NCI-H82 treated with DMSO at 0.1 percent for 48 hours (cell line): ENCODE data around the gene TAOK2.
"Not testable (repeated sequence)": the region's sequence is repeated elsewhere in the genome, so short reads cannot be mapped to it uniquely, and the experiment has no call there.

Source experiments
- DNase-seq: peaks from one replicate; lab custom pipeline; 2025; ENCODE audit not compliant: unreplicated experiment; lab: John Stamatoyannopoulos, UW

The TAOK2 gene

DNA sequence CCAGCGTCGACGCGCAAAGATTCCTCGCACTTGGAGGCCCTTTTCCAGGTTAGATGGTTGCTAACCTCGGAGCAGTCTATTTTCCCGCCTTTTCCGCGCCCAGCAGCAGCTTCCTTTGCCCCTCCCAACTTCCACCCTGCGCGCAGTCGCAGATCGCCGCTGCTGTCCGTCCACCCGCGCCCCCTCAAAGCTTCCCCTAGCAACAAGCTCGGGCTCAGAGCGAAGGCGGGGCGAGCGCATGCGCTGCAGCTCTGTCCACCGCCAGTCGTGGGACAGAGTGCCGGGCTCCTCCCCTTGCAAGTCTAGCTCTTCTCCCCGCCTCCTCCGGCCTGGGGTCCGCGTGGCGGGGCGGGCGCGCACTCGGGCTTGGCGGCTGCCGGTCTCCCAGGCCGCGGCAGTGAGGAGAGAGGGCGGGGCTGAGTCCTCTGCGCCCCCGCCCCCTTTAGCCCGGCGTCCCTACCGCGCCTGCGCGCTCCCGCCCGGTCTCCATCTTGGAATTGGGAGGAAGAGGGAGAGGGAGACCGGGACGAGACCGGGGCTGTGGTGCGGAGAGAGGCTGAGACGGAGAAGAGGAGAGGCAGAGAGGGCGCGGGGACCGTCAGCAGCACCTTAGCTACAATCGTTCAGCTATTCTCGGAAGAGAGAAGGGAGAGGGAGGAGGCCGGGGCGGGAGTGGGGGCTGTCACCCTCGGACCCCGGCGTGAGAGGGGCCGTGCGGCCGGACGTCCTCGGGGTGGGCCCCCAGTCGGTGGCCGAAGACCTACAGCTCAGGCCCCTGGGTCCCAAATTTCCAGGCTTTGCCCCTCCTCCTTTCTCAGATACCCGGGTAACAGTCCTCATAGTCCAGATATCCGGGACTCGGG, at the start of gene TAOK2:
Gene TAOK2, plus strand, starts transcription at position 485 of the 863 bp plus-strand sequence. CDS start 3,905 bp downstream, outside the sequence.
- DNase-seq = peak; percentile 92

DNA sequence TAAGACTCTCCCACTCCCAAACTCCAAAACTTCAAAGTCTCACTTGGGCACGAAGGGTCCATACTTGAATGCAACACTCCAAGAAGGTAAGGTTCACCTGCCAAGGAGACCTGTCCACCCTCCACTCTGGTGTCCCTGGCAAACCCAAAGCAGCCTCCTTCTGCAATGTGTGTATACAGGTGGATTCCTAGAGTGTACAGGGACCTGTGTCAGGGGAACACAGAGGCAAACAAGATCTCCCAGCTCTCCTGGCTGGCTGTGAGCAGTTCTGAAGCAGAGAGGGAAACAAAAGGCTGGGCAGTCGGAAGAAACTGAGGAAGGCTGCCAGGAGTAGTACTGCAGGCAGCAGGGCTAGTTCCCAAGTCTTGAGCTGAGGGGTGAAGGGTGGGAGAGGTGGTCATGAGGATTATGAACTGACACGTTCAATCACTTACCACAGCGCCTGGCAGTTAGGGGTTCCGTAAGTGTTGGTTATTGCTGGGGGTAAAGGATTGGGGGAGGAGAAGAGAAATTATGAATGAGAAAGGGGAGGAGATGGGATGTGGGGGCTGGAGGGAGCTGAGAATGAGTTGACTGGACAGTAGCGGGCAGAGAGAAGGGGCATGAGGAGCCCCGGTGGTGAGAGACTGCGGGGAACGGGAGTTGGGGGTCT, 48.4 kb upstream of the TAOK2 start:
- no peak for DNase-seq

DNA sequence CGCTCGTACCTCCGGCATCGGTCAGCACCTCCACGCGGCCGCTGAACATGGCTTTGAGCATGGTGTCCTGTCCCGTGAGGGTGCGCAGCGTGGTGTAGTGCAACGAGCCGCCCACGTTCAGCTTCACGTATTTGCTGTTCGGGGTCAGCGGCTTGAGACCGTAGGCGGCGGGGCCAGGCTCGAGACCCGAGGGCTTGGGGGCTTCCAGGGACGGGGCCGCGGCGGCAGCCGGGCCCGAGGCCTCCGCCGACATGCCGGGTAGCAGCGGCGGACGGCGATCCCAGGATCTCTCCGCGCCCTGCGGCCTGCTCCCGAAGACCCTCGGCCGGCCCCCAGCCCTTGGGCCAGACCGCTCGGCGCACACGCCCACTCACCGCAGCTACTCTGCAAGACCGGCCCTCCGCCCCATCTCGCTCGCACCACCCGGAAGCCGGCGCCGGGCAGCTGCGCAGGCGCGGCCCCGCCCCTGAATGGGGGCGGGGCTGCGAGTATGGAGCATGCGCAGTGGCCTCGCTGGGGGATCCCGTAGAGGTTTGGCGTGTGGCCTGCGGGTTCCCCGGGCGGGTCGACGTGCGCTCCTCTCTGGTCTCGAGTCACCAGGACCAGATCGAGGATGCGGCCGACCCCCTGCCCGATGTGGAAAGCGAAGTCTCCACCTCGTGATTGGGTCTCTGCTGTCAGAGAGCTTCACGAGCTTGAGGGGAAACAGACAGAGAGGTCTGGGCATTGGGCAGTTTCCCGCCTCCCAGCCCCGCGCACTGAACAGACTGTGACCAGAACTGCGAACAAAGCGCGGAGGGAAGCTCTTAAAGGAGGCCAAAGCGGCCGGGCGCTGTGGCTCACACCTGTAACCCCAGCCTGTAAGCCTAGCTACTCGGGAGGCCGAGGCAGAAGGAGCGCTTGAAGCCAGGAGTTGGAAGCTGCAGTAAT, 47.6 kb upstream of the TAOK2 start, which contains the start of gene KCTD13:
Gene KCTD13, minus strand, starts transcription at position 446 of the 930 bp plus-strand sequence. Its CDS starts 193 bp downstream, at position 253.
- peak; percentile 64 for DNase-seq

DNA sequence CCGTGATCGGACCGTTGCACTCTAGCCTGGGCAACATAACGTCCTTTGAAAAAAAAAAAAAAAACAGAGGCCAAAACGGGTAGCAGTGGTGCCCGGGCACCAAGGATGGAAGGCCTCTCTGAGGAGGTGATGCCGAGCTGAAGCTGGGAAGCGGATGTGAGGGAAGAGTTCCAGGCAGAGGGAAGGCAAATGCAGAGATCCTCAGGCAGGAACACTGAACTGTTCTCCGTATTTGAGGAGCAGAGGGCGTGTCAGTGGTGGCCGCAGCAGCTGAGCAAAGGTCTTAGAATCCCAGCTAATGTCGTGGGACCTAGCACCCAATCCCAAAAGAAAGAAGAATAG, 47.0 kb upstream of the TAOK2 start:
- no peak for DNase-seq

DNA sequence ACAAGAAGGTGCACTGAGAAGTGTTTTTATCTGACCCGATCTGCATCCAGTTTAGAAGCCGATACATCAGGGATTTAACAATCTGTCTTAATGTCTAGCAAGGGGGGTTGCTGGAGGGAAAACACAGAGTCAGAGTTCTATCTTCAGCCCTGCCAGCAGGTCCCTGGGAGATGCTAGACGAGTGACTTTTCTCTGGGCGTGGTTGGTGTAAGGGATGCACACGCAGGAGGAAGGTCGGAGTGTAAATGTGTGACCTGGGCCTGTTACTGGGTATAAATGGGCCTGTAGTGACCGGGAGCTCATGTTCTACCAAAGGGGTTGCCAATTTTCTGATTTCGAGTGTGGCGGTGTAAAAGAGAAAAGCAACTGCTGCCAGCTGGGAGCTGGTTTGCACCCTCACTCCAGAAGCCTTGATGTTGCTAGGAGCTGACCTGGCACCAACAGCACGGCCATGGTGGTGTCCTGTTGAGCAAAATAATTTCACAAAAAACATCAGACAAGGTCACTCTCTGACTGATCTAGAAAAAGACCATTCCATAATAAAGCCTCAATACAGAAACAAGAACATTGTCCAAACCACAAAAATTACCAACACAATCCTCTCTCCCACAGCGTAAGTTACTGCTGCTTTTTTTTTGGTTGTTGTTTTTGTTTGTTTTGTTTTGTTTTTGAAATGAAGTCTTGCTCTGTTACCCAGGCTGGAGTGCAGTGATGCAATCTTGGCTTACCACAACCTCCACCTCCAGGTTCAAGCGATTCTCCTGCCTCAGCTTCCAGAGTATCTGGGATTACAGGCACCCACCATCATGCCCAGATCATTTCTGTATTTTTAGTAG, 46.4 kb upstream of the TAOK2 start:
- DNase-seq = no peak

DNA sequence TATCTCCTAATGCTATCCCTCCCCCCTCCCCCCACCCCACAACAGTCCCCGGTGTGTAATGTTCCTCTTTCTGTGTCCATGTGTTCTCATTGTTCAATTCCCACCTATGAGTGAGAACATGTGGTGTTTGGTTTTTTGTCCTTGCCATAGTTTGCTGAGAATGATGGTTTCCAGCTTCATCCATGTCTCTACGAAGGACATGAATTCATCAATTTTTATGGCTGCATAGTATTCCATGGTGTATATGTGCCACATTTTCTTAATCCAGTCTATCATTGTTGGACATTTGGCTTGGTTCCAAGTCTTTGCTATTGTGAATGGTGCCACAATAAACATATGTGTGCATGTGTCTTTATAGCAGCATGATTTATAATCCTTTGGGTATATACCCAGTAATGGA, 41.9 kb upstream of the TAOK2 start:
- not testable (repeated sequence) for DNase-seq

DNA sequence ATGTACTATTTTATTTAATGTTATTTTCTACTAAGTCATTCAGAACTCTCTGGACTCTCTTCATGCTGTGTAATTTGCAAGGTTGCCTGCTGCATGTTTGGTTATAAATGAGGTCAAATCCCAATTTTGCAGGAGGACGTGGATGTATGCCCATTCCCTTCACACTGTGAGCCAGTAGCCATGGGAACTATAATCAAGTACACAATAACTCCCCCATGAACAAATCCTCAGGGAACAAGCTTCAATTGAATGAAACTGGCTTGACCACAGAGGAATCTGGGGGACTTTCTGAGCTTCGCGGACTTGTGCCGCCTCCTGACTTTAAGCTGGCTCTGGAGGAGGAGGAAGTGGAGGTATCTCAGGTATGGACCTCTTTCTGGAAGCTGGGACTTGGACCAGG, 33.0 kb upstream of the TAOK2 start:
- DNase-seq = no peak

DNA sequence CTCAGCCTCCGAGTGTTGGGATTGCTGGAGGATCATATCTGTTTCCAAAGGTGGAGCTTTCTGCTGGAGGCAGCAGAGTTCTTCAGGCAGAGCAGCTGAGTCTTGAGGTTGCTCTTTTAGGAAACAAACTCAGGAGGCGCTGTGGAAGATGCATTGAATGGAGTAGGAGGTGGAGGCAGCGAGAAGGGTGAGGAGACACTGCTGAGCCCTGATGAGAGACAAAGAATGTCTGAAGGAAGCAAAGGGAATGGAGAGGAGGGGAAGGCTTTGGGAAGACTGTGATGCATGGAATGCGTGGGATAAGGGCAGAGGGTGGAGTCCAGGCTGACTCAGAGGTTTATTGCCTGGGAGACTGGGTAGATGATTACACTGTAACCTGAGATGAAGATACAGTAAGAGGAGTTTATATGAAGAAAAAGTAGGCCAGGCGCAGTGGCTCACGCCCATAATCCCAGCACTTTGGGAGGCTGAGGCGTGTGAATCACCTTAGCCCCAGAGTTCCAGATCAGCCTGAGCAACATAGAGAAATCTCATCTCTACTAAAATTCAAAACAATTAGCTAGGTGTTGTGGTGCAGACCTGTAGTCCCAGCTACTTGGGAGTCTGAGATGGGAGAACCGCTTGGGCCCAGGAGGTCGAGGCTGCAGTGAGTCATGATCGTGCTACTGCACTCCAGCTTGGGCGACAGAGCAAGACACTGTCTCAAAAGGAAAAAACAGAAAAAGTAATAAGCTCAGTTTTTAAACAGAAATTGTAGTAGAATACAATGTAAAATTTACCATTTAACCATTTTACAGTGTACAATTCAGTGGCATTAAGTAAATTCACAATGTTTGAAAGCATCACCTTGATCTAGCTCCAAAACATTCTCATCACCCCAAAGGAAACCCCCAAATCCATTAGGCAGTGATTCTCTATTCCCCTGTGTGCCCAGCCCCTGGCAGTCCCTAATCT, 29.5 kb upstream of the TAOK2 start:
- DNase-seq = peak; percentile 39

DNA sequence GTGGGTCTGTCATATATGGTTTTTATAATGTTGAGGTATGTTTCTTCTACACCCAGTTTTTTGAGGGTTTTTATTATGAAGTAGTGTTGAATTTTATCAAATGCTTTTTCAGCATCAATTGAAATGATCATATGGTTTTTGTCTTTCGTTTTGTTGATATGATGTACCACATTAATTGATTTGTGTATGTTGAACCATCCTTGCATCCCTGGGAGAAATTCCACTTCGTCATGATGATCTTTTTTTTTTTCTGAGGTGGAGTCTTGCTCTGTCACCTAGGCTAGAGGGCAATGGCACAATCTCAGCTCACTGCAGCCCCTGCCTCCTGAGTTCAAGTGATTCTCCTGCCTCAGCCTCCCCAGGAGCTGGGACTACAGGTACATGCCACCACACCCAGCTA, 25.8 kb upstream of the TAOK2 start:
- no peak for DNase-seq

DNA sequence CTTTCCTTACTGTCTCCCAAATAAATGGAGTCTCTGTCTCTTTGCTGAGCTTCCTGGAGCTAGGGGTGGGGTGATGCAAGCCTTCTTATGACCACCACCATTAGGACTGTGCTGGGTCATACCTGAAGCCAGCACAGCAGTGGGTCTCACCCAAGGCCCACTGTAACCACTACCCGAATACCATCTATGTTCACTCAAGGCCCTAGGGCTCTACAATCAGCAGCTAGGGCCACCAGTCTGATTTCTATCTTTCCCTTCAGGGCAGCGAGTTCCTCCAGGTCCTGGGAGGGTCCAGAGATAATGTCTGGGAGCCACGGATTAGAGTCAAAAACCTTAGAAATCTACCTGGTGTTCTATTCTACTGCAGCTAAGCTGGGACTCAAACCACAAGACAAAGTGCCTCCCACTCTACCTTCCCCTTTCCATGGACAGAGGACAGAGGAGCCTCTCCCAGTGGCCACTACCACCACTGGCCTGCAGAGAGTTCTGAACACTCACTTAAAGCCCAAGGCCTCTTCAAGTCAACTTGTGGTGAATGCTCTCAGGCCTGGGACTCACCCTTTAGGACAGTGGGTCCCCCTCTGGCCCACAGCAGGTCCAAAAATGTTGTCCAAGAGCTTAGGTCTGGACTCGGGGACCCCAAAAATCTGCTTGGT, 22.7 kb upstream of the TAOK2 start:
- no peak for DNase-seq

DNA sequence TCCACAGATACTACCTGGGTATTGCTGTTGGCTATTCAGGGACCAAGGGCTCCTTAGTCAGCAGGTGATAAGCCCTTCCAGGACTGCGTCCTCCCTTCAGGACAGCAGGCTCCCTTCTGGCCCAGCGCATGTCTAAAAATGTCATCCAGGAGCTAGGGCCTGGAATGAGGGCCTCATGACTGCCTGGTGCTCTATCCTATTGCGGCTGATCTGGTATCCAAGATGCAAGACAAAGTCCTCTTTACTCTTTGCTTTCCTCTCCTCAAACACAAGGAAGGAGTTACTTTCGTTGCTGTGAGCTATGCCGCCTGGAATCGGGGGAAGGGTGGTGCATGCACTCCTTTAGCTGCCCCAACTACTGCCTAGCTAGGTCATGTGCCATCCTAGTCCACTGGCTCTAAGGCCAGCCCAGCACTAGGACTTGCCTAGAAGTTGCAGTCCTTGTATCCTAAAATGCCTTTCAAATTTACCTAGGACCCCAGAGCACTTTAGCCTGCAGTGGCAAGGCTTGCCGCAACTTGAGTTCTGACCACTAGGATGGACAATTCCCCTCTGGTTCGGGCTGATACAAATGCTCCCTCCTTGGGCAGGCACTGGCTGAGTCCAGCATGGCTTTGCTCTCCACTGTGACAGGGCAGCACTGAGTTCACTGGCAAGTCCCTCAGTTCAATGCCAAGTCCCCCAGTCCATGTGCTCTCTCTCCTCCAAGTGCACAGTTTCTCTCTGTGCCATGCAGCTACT, 21.9 kb upstream of the TAOK2 start:
- no peak for DNase-seq

DNA sequence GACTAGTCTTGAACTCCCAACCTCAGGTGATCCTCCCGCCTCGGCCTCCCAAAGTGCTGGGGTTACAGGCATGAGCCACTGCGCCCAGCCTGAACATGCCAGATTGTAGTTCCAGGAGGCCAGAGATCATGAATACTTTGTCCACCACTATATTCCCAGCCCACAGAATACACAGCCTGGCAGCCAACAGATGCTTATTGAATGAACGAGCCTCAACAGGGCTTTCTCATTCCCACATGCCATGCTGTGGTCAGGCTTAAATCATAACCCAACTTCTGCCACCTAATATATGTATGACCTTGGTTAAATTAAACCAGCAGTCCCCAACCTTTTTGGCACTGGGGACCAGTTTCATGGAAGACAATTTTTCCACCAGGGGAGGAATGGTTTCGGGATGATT, 14.9 kb upstream of the TAOK2 start:
- no peak for DNase-seq

DNA sequence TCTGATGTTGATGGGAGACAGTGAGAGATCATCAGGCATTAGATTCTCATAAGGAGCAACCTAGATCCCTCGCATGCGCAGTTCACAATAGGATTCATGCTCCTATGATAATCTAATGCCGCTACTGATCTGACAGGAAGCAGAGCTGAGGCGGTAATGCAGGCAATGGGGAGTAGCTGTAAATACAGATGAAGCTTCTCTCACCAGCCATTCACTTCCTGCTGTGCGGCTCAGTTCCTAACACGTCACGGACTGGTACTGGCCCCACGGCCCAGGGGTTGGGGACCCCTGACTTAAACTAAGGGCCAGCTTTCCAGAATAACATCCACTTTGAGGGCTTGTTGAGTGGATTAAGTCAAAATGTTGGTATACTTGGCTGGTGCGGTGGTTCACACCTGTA, 14.4 kb upstream of the TAOK2 start:
- DNase-seq = peak; percentile 20

DNA sequence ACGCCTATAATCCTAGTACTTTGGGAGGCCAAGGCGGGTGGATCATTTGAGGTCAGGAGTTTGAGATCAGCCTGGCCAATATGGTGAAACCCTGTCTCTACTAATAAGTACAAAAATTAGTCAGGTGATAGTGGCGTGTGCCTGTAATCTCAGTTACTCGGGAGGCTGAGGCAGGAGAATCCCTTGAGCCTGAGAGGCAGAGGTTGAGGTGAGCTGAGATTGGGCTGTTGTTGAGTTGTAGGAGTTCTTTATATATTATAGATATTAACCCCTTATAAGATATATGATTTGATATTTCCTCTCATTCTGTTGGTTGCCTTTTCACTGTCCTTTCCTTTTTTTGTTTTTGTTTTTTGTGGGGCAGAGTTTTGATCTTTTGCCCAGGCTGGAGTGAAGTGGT, 13.8 kb upstream of the TAOK2 start:
- not testable (repeated sequence) for DNase-seq

DNA sequence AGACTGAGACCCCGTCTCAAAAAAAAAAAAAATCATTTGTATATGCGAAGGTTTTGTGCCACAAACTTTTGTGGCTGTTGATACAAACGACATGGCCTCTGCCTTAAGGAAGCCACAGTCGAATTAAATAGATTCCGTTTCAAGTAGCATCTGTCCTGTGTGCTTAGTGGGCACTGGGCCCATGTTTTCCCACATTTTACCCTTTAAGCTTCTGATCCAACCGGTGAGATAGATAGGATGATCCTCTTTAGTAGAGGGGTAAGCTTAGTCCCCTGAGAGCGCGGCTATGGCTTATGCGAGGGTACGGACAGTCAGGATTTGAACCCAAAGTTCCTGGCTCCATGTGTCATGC, 12.6 kb upstream of the TAOK2 start:
- DNase-seq = peak; percentile 95

DNA sequence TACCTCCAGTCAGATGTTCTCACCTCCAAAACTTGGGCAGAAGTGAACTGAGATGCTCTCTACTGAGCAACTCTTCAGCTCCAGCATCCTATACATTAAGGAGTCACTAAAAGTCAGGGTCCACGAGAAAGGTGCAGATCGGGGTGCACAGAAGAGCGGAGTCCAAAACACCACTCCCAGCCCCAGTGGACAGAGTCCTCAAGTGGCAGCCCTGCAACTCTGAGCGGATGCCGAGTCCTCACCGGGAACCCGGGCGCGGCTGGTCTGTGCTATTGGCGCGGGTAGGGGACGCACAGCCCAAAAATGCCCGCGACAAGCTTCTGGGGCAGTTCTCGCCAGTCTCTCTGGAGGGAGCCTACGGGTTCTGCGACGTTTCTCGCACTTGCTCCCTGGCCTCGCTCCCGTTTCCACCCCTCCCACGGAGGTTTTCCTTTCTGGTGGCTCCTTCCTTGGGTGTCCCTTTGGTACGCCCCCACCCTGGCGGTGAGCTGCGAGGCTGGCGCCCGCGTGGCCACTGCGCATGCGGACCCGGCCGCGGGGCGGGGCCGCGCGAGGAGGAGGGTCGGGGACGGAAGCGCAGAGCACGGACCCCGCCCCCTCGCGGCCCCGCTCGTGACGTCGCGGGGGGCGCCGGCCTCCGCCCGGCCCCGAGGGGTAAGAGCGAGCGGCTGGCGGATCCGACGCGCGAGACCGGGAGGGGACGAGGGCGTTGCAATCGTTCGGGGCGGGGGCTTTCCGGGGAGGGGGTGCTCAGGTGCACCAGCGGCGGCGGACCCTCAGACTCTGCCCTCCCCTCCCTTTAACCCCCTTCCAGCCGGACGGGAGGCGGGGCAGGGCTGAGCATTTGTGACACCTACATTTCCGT, 12.0 kb upstream of the TAOK2 start, which contains the start of gene TMEM219:
Gene TMEM219, plus strand, starts transcription at position 601 of the 865 bp plus-strand sequence. CDS start 1,065 bp downstream, outside the sequence.
- DNase-seq = peak; percentile 43

DNA sequence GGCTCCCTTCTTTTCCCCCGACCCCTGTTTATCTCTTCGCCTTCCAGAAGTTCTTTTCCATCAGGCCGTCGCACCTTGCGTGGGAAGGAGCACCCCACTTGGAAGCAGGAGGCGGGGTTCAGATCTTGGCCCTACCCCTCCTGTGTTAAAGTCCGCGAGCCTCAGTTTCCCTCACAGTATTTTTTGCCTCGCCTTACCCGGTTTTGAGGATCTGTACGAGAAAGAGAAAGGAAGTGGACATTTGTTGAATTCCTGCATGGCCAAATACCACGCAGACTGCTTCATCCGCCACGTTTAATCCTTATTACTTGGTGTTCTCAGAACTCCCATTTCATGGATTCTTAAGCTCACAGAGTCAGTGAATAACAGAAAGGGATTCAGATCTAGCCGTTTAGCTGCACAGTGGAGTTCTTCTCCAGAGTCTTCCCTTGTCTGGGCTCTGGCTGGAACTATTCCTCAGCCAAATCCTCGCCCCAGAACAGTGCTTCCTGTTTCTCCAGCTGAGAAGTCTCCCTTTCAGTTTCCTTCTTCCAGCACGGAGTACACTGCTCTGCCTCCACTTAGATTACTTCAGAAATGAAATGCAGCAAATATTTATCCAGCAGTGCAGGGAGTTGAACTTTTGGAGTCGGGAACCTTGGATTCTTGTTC, 11.2 kb upstream of the TAOK2 start:
- no peak for DNase-seq
